H9 (cell line): Measurements from ENCODE around the gene BNC1. TPM values are rescaled to one million over a fixed set of nuclear protein-coding genes. Genes with fewer than 3 reads are reported as not detected.

Experiments used
- DNase-seq: peaks from one replicate; pipeline ENCODE4 v3.0.0-alpha.2; 2017
- H2AFZ ChIP-seq: one replicate; pipeline ENCODE4 v1.6.1; 2013; ENCODE audit warnings: mild to moderate bottlenecking, low read length, control low read depth, moderate library complexity
- H2AK5ac ChIP-seq: 2 replicates; pipeline ENCODE4 v1.6.1; 2013; ENCODE audit warnings: low read length, control low read depth, mixed read lengths; ENCODE audit not compliant: insufficient read length
- H2BK120ac ChIP-seq: one replicate; pipeline ENCODE4 v1.6.1; 2013; ENCODE audit warnings: low read depth, mild to moderate bottlenecking, low read length, control low read depth, inconsistent platforms; ENCODE audit not compliant: poor library complexity, severe bottlenecking
- H2BK12ac ChIP-seq: 2 replicates; pipeline ENCODE4 v1.6.1; 2013; ENCODE audit warnings: low read length, control low read depth, mixed read lengths, low read depth; ENCODE audit not compliant: insufficient read length
- H2BK15ac ChIP-seq: 2 replicates; pipeline ENCODE4 v1.6.1; 2013; ENCODE audit warnings: low read depth, low read length, control low read depth
- H2BK20ac ChIP-seq: one replicate; pipeline ENCODE4 v1.6.1; 2013; ENCODE audit warnings: low read depth, mild to moderate bottlenecking, low read length, control low read depth, inconsistent platforms; ENCODE audit not compliant: poor library complexity, severe bottlenecking
- H2BK5ac ChIP-seq: 2 replicates; pipeline ENCODE4 v1.6.1; 2013; ENCODE audit warnings: low read length, control low read depth, mixed read lengths; ENCODE audit not compliant: insufficient read length
- H3K14ac ChIP-seq: 2 replicates; pipeline ENCODE4 v1.6.1; 2013; ENCODE audit warnings: low read length, control low read depth; ENCODE audit not compliant: insufficient read depth
- H3K18ac ChIP-seq: 2 replicates; pipeline ENCODE4 v1.6.1; 2013; ENCODE audit warnings: low read depth, mild to moderate bottlenecking, mixed read lengths, low read length, control low read depth; ENCODE audit not compliant: insufficient read length
- H3K23ac ChIP-seq: 2 replicates; pipeline ENCODE4 v1.6.1; 2013; ENCODE audit warnings: low read length, control low read depth, mixed read lengths, low read depth; ENCODE audit not compliant: insufficient read length
- H3K23me2 ChIP-seq: 2 replicates; pipeline ENCODE4 v1.6.1; 2013; ENCODE audit warnings: low read depth, mild to moderate bottlenecking, mixed read lengths, low read length, control low read depth; ENCODE audit not compliant: insufficient read length, poor library complexity, severe bottlenecking
- H3K27ac ChIP-seq: 2 replicates; pipeline ENCODE4 v1.5.1; 2013; ENCODE audit warnings: low read length, control low read depth, mixed read lengths, low read depth; ENCODE audit not compliant: insufficient read length
- H3K27me3 ChIP-seq: 2 replicates; pipeline ENCODE4 v1.6.1; 2013; ENCODE audit warnings: low read length, control low read depth, inconsistent platforms; ENCODE audit not compliant: insufficient read depth
- H3K4ac ChIP-seq: 2 replicates; pipeline ENCODE4 v1.6.1; 2013; ENCODE audit warnings: low read depth, mild to moderate bottlenecking, control low read depth, inconsistent platforms, low read length, moderate library complexity
- H3K4me1 ChIP-seq: 2 replicates; pipeline ENCODE4 v1.6.1; 2013; ENCODE audit warnings: low read length, control low read depth, inconsistent platforms; ENCODE audit not compliant: insufficient read depth
- H3K4me2 ChIP-seq: 2 replicates; pipeline ENCODE4 v1.6.1; 2013; ENCODE audit warnings: low read length, control low read depth, mixed read lengths; ENCODE audit not compliant: insufficient read length, insufficient read depth
- H3K56ac ChIP-seq: 2 replicates; pipeline ENCODE4 v1.6.1; 2013; ENCODE audit warnings: low read depth, mild to moderate bottlenecking, mixed read lengths, low read length, control low read depth; ENCODE audit not compliant: insufficient read length
- H3K79me1 ChIP-seq: 2 replicates; pipeline ENCODE4 v1.6.1; 2013; ENCODE audit warnings: low read depth, mild to moderate bottlenecking, moderate library complexity, low read length, control low read depth, inconsistent platforms; ENCODE audit not compliant: insufficient read depth, poor library complexity, severe bottlenecking
- H3K79me2 ChIP-seq: 2 replicates; pipeline ENCODE4 v1.6.1; 2013; ENCODE audit warnings: low read length, control low read depth, inconsistent platforms; ENCODE audit not compliant: insufficient read depth
- H3K9ac ChIP-seq: 2 replicates; pipeline ENCODE4 v1.6.1; 2013; ENCODE audit warnings: low read length, control low read depth, mixed read lengths; ENCODE audit not compliant: insufficient read length; ENCODE audit errors: extremely low read depth
- H3K9me3 ChIP-seq: one replicate; pipeline ENCODE4 v1.6.1; 2013; ENCODE audit warnings: low read depth, low read length, inconsistent platforms; ENCODE audit not compliant: control insufficient read depth
- H3T11ph ChIP-seq: one replicate; pipeline ENCODE4 v1.6.1; 2013; ENCODE audit warnings: mild to moderate bottlenecking, low read length, control low read depth, inconsistent platforms
- H4K20me1 ChIP-seq: one replicate; pipeline ENCODE4 v1.6.1; 2013; ENCODE audit not compliant: control insufficient read depth, insufficient read length, insufficient read depth
- H4K5ac ChIP-seq: 2 replicates; pipeline ENCODE4 v1.6.1; 2013; ENCODE audit warnings: low read depth, mild to moderate bottlenecking, mixed read lengths, low read length, control low read depth; ENCODE audit not compliant: insufficient read length
- H4K8ac ChIP-seq: replicated peaks from 2 replicates; pipeline ENCODE4 v1.6.1; 2013; ENCODE audit warnings: low read length, control low read depth, mixed read lengths, low read depth; ENCODE audit not compliant: insufficient read length
- H4K91ac ChIP-seq: 2 replicates; pipeline ENCODE4 v1.6.1; 2013; ENCODE audit warnings: low read depth, mild to moderate bottlenecking, moderate library complexity, mixed read lengths, low read length, control low read depth; ENCODE audit not compliant: insufficient read length
- H3K27ac Mint-ChIP-seq, 3 experiments: 2 replicates in 2 of 3; 3 replicates in 1 of 3; pipeline ENCODE4 v1.8.0; 2020 to 2021; ENCODE audit warnings: mixed read lengths in 3 of 3, mild to moderate bottlenecking in 1 of 3, moderate library complexity in 1 of 3
- H3K27me3 Mint-ChIP-seq: 2 replicates; pipeline ENCODE4 v1.8.0; 2021; ENCODE audit warnings: low read depth, mild to moderate bottlenecking, moderate library complexity, mixed read lengths
- H3K36me3 Mint-ChIP-seq, 3 experiments: 2 replicates in 2 of 3; 3 replicates in 1 of 3; pipeline ENCODE4 v1.8.0; 2020 to 2021; ENCODE audit warnings: low read depth in 3 of 3, mixed read lengths in 3 of 3; ENCODE audit not compliant: insufficient read depth in 1 of 3
- H3K4me1 Mint-ChIP-seq, 2 experiments: 2 replicates each; pipeline ENCODE4 v1.8.0; 2020; ENCODE audit warnings: mixed read lengths in 2 of 2
- H3K4me3 Mint-ChIP-seq, 2 experiments: 2 replicates in 1 of 2; 3 replicates in 1 of 2; pipeline ENCODE4 v1.8.0; 2020 to 2021; ENCODE audit warnings: mild to moderate bottlenecking in 2 of 2, mixed read lengths in 2 of 2, moderate library complexity in 1 of 2
- H3K9me3 Mint-ChIP-seq, 2 experiments: 2 replicates in 1 of 2; 3 replicates in 1 of 2; pipeline ENCODE4 v1.8.0; 2020; ENCODE audit warnings: mild to moderate bottlenecking in 2 of 2, mixed read lengths in 2 of 2, moderate library complexity in 1 of 2
- WGBS: extraction: QIAGEN DNeasy Blood & Tissue Kit; methylation state at CpG from one replicate; pipeline ENCODE4 v1.1.7; 2013; ENCODE audit warnings: missing lambda C conversion rate, low lambda C conversion rate, mixed read lengths; ENCODE audit not compliant: insufficient read length; ENCODE audit errors: extremely low coverage; 5-methylcytosine and 5-hydroxymethylcytosine counted together
- total RNA-seq: library from RNA; stranded (reverse); gene quantifications from 2 replicates; pipeline ENCODE4 v1.2.1, GENCODE V29; 2021
- TF ChIP-seq, protein P1 (sequence below): fragments of 200-600 bp; sonication (generic); conservative IDR thresholded peaks from 3 replicates; pipeline ENCODE4 v1.8.0; 2021; ENCODE audit warnings: antibody characterized with exemption, mild to moderate bottlenecking

Gene BNC1
- total RNA-seq, 1 experiment from 2014 or later: not detected

DNA sequence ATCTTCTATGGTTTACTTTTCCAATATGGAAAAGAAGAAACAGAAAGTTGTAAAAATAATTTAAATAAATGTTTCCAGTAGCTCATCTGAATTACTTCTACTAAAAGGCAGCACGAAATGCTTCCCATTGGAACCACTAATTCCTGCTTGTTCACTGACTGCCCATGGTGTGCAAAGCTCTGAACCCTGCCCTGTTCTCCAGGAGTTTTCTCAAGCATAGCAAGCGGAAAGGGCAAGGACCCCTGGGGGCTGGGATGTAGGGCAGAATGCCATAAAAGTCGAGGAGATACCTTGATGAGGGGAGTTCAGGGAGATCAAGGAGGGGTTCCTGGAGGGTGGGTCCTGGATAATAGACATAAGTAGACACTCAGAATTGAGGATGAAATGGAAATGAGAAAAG is 35.3 kb upstream of the BNC1 start:
- Mint-ChIP-seq H3K9me3 (no peaks in the 10 kb centered on the region), H3K27me3 (no peaks in the 10 kb centered on the region; the same call in none of the 2 replicates), H3K36me3 (no peaks in the 10 kb centered on the region; a peak in 1 of 7 replicates), H3K4me1 (peaks cover 10 to 12% of the 10 kb centered on the region in 2 experiments), H3K4me3 (no peak overlapping the region), H3K27ac (no peak overlapping the region)
- H3K18ac ChIP-seq: no peak overlapping the region
- no peak overlapping the region for H4K5ac ChIP-seq
- H3K56ac ChIP-seq: no peak overlapping the region
- H2BK5ac ChIP-seq: no peak overlapping the region
- no peak overlapping the region for H3K4me2 ChIP-seq
- no peak overlapping the region for H3K9ac ChIP-seq
- H3K14ac ChIP-seq: no peak overlapping the region
- H3K9me3 ChIP-seq: no peaks in the 10 kb centered on the region
- H3T11ph ChIP-seq: no peak overlapping the region
- H3K27ac ChIP-seq: no peak overlapping the region
- no peak overlapping the region for H3K23ac ChIP-seq
- H2AK5ac ChIP-seq: no peak overlapping the region
- no peaks in the 10 kb centered on the region for H3K27me3 ChIP-seq
- H4K8ac ChIP-seq: no peak overlapping the region
- DNase-seq: no peak
- no peak overlapping the region for H2BK20ac ChIP-seq
- H4K20me1 ChIP-seq: no peaks in the 10 kb centered on the region
- TF ChIP-seq, protein P1, sequence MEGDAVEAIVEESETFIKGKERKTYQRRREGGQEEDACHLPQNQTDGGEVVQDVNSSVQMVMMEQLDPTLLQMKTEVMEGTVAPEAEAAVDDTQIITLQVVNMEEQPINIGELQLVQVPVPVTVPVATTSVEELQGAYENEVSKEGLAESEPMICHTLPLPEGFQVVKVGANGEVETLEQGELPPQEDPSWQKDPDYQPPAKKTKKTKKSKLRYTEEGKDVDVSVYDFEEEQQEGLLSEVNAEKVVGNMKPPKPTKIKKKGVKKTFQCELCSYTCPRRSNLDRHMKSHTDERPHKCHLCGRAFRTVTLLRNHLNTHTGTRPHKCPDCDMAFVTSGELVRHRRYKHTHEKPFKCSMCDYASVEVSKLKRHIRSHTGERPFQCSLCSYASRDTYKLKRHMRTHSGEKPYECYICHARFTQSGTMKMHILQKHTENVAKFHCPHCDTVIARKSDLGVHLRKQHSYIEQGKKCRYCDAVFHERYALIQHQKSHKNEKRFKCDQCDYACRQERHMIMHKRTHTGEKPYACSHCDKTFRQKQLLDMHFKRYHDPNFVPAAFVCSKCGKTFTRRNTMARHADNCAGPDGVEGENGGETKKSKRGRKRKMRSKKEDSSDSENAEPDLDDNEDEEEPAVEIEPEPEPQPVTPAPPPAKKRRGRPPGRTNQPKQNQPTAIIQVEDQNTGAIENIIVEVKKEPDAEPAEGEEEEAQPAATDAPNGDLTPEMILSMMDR: no peak
- H3K79me1 ChIP-seq: no peaks in the 10 kb centered on the region
- H2BK15ac ChIP-seq: no peak overlapping the region
- no peaks in the 10 kb centered on the region for H3K4me1 ChIP-seq
- no peak overlapping the region for H2BK120ac ChIP-seq
- H2AFZ ChIP-seq: no peak overlapping the region
- H3K23me2 ChIP-seq: no peaks in the 10 kb centered on the region
- no peaks in the 10 kb centered on the region for H3K79me2 ChIP-seq
- no CpG with 5 or more reads among the region's 3 CpGs for WGBS
- no peak overlapping the region for H2BK12ac ChIP-seq
- no peak overlapping the region for H4K91ac ChIP-seq
- no peak overlapping the region for H3K4ac ChIP-seq
